SK-N-SH (cell line): Measurements from ENCODE around the gene RREB1. TPM values are rescaled to one million over a fixed set of nuclear protein-coding genes. Genes with fewer than 3 reads are reported as not detected.

Experiments used
- CTCF ChIA-PET: fragments of 300-600, 350-600 bp; formaldehyde crosslinking; extraction: SDS; loops from one replicate; lab custom pipeline; 2021; lab: Yijun Ruan, JAX
- POLR2A ChIA-PET: fragments of 350-600 bp; sonication (Branson Sonifier 250); formaldehyde crosslinking; extraction: SDS; loops from one replicate; lab custom pipeline; 2020; ENCODE audit warnings: antibody characterized with exemption, inconsistent platforms; lab: Yijun Ruan, JAX
- DNase-seq: peaks from one replicate; pipeline ENCODE4 v3.0.0; 2012
- H2AFZ ChIP-seq: fragments of 200-600 bp; sonication (generic); 2 replicates; pipeline ENCODE4 v1.8.1; 2016; ENCODE audit warnings: antibody characterized with exemption, mild to moderate bottlenecking, low read depth
- H3F3A ChIP-seq: fragments of 200-600 bp; sonication (generic); replicated peaks from 2 replicates; pipeline ENCODE3; 2016; ENCODE audit warnings: antibody characterized with exemption, mild to moderate bottlenecking; ENCODE audit not compliant: insufficient read depth
- H3K27ac ChIP-seq, 2 experiments: fragments of 200-500 bp in 1 of 2; fragments of 200-600 bp in 1 of 2; sonication (Bioruptor generic) in 1 of 2; sonication (generic), shearing (Covaris generic) in 1 of 2; 2 replicates each; pipeline versions ENCODE4 v1.5.1 to v1.6.1; 2014 to 2016; ENCODE audit warnings: low read depth in 2 of 2, inconsistent platforms in 1 of 2, low read length in 1 of 2, mild to moderate bottlenecking in 1 of 2, mixed read lengths in 1 of 2
- H3K27me3 ChIP-seq: fragments of 200-600 bp; sonication (generic), shearing (Covaris generic); 2 replicates; pipeline ENCODE4 v1.6.1; 2016; ENCODE audit warnings: mixed run types; ENCODE audit not compliant: insufficient read depth
- H3K36me3 ChIP-seq, 2 experiments: fragments of 200-500 bp in 1 of 2; fragments of 200-600 bp in 1 of 2; sonication (Bioruptor generic) in 1 of 2; sonication (generic) in 1 of 2; replicated peaks in 1 of 2; 2 replicates each; pipeline versions ENCODE3 to v1.5.1; 2014 to 2016; ENCODE audit warnings: low read length in 1 of 2, mild to moderate bottlenecking in 1 of 2; ENCODE audit not compliant: insufficient read depth in 2 of 2, control insufficient read depth in 1 of 2
- H3K4me1 ChIP-seq, 2 experiments: fragments of 200-500 bp in 1 of 2; fragments of 200-600 bp in 1 of 2; sonication (Bioruptor generic) in 1 of 2; sonication (generic), shearing (Covaris generic) in 1 of 2; 2 replicates each; pipeline versions ENCODE4 v1.5.1 to v1.6.1; 2014 to 2016; ENCODE audit warnings: low read depth in 1 of 2, low read length in 1 of 2, mixed run types in 1 of 2; ENCODE audit not compliant: insufficient read depth in 2 of 2, control insufficient read depth in 1 of 2
- H3K4me2 ChIP-seq: fragments of 200-600 bp; sonication (generic), shearing (Covaris generic); 2 replicates; pipeline ENCODE4 v1.6.1; 2017; ENCODE audit warnings: mixed run types
- H3K4me3 ChIP-seq, 2 experiments: fragments of 200-500 bp in 1 of 2; fragments of 200-600 bp in 1 of 2; sonication (Bioruptor generic) in 1 of 2; sonication (generic), shearing (Covaris generic) in 1 of 2; 2 replicates each; pipeline versions ENCODE4 v1.5.1 to v1.8.1; 2014 to 2016; ENCODE audit warnings: low read depth in 2 of 2, inconsistent platforms in 1 of 2, low read length in 1 of 2, mild to moderate bottlenecking in 1 of 2, mixed read lengths in 1 of 2, moderate library complexity in 1 of 2
- H3K79me2 ChIP-seq: fragments of 200-600 bp; sonication (generic); 2 replicates; pipeline ENCODE4 v1.8.1; 2017; ENCODE audit warnings: mild to moderate bottlenecking; ENCODE audit not compliant: insufficient read depth
- H3K9ac ChIP-seq: fragments of 200-600 bp; sonication (generic); 2 replicates; pipeline ENCODE4 v1.6.1; 2017; ENCODE audit warnings: mixed run types
- H3K9me2 ChIP-seq: fragments of 200-600 bp; sonication (generic); 2 replicates; pipeline ENCODE4 v1.6.1; 2017; ENCODE audit warnings: mixed run types
- H3K9me3 ChIP-seq: fragments of 200-600 bp; sonication (generic); 2 replicates; pipeline ENCODE4 v1.6.1; 2017; ENCODE audit warnings: mixed run types, mild to moderate bottlenecking, moderate library complexity
- H4K20me1 ChIP-seq: fragments of 200-600 bp; sonication (generic); 2 replicates; pipeline ENCODE4 v1.6.1; 2017; ENCODE audit warnings: mild to moderate bottlenecking, mixed run types; ENCODE audit not compliant: insufficient read depth
- FOXJ3 ChIP-seq: sonication (generic); formaldehyde crosslinking; IDR thresholded peaks from 2 replicates; pipeline ENCODE4 v1.5.1; 2020; ENCODE audit warnings: mild to moderate bottlenecking, missing genetic modification reagents
- IRF3 ChIP-seq: fragments of 150-350 bp; IDR thresholded peaks from 2 replicates; pipeline ENCODE4 v1.6.1; 2016; ENCODE audit warnings: mild to moderate bottlenecking, low read depth, low read length
- PBX3 ChIP-seq: IDR thresholded peaks from 2 replicates; pipeline ENCODE4; 2012
- RFX5 ChIP-seq: IDR thresholded peaks from 2 replicates; pipeline ENCODE4 v1.6.1; 2012; ENCODE audit warnings: mild to moderate bottlenecking, improper control_type of control experiment, low read length
- RXRA ChIP-seq: IDR thresholded peaks from 2 replicates; pipeline ENCODE4 v1.4.0; 2012; ENCODE audit warnings: low read depth, mild to moderate bottlenecking, borderline replicate concordance
- TEAD4 ChIP-seq: IDR thresholded peaks from 2 replicates; pipeline ENCODE4 v1.4.0; 2012; ENCODE audit warnings: mild to moderate bottlenecking, borderline replicate concordance; ENCODE audit not compliant: insufficient read depth
- USF2 ChIP-seq: fragments of 150-350 bp; IDR thresholded peaks from 2 replicates; pipeline ENCODE4 v1.6.1; 2017; ENCODE audit warnings: antibody characterized with exemption, low read length, low read depth, borderline replicate concordance
- YY1 ChIP-seq: IDR thresholded peaks from 2 replicates; pipeline ENCODE4 v1.4.0; 2012; ENCODE audit warnings: low read depth, mild to moderate bottlenecking
- WGBS: methylation state at CpG from one replicate; pipeline ENCODE4 v1.1.6; 2017; ENCODE audit warnings: low lambda C conversion rate; 5-methylcytosine and 5-hydroxymethylcytosine counted together
- polyA plus RNA-seq, 3 experiments: library from polyadenylated mRNA; depleted of rRNA; stranded (reverse); fragments of >200 nt; gene quantifications; 2 replicates each; pipeline ENCODE4 v1.2.3, GENCODE V29; 2012
- TF ChIP-seq, protein P1 (sequence below): IDR thresholded peaks from 2 replicates; pipeline ENCODE4 v1.4.0; 2012; ENCODE audit warnings: low read depth, borderline replicate concordance

Gene RREB1
- polyA plus RNA-seq, 1 of the 3 experiments (the other 2 are of a cell fraction), result 2.0 TPM

DNA sequence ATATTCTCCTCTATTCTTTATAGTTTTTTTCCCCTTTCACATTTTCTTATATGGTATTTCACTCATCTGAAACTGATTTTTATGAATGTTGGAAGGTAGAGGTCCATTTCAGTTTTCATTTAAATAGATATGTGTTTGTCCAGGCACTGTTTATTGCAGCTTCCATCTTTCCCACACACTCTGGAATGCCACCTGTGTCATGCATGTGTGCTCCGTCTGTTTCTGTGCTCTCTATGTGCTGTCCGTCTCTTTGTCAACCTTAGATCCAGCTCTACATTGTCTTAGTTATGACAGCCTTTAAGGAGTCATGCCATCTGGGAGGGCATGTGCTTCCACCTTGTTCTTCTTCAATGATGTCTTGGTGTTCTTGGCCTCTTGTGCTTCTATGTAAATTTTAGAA, 36.4 kb upstream of the RREB1 start:
- H3K9ac ChIP-seq, result no peak overlapping the region
- WGBS, result 54% methylated on average over 2 of the region's 2 CpGs
- H3K79me2 ChIP-seq, result no peaks in the 10 kb centered on the region
- CTCF ChIA-PET, result no interaction called here
- H3K4me1 ChIP-seq, result no peaks in the 10 kb centered on the region
- H3K36me3 ChIP-seq, result no peaks in the 10 kb centered on the region
- no peaks in the 10 kb centered on the region for H3K9me3 ChIP-seq
- H3K27ac ChIP-seq, result no peak overlapping the region
- no peaks in the 10 kb centered on the region for H3K27me3 ChIP-seq
- H4K20me1 ChIP-seq, result no peaks in the 10 kb centered on the region
- no peaks in the 10 kb centered on the region for H3F3A ChIP-seq
- no peak for DNase-seq
- no peak for TF ChIP-seq RXRA
- TF ChIP-seq YY1, result no peak
- TF ChIP-seq, protein P1, sequence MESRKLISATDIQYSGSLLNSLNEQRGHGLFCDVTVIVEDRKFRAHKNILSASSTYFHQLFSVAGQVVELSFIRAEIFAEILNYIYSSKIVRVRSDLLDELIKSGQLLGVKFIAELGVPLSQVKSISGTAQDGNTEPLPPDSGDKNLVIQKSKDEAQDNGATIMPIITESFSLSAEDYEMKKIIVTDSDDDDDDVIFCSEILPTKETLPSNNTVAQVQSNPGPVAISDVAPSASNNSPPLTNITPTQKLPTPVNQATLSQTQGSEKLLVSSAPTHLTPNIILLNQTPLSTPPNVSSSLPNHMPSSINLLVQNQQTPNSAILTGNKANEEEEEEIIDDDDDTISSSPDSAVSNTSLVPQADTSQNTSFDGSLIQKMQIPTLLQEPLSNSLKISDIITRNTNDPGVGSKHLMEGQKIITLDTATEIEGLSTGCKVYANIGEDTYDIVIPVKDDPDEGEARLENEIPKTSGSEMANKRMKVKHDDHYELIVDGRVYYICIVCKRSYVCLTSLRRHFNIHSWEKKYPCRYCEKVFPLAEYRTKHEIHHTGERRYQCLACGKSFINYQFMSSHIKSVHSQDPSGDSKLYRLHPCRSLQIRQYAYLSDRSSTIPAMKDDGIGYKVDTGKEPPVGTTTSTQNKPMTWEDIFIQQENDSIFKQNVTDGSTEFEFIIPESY, result no peak
- H3K9me2 ChIP-seq, result no peaks in the 10 kb centered on the region
- H3K4me2 ChIP-seq, result no peak overlapping the region
- no peak overlapping the region for H3K4me3 ChIP-seq
- POLR2A ChIA-PET, result no interaction called here
- no peak overlapping the region for H2AFZ ChIP-seq

GRCh38 chr6:7073082-7073820, 34.5 kb upstream of the RREB1 start:
- CTCF ChIA-PET, result no interaction called here
- no peak for DNase-seq
- Histone ChIP-seq H3F3A (no peaks in the 10 kb centered on the region), H3K4me1 (no peaks in the 10 kb centered on the region), H3K9me3 (no peaks in the 10 kb centered on the region), H3K9ac (no peak overlapping the region), H3K27ac (no peak overlapping the region), H3K4me3 (no peak overlapping the region), H4K20me1 (no peaks in the 10 kb centered on the region), H3K4me2 (no peak overlapping the region), H3K9me2 (no peaks in the 10 kb centered on the region), H3K27me3 (no peaks in the 10 kb centered on the region), H3K36me3 (no peaks in the 10 kb centered on the region), H2AFZ (no peak overlapping the region), H3K79me2 (no peaks in the 10 kb centered on the region)
- TF ChIP-seq FOXJ3 (no peak), IRF3 (no peak), TEAD4 (no peak), USF2 (no peak), RFX5 (no peak), PBX3 (no peak)
- WGBS, result 55% methylated on average over 10 of the region's 10 CpGs
- POLR2A ChIA-PET, result no interaction called here
